CD4-positive, alpha-beta T cell treated with Interleukin-17A for 1 hour (primary cell): ENCODE data around the gene FRMD7.
"Not testable (repeated sequence)": the region's sequence is repeated elsewhere in the genome, so short reads cannot be mapped to it uniquely, and the experiment has no call there.

Source experiments
- DNase-seq: peaks from one replicate; pipeline ENCODE4 v3.0.0-alpha.2; 2020

The FRMD7 gene

GRCh38 chrX:132092439-132093065 lies 35.3 kb downstream of the FRMD7 start:
- peak; percentile 58 for DNase-seq

- DNase-seq, result no peak
Observed at GRCh38 chrX:132090403-132091159, 37.2 kb downstream of the FRMD7 start.

DNA sequence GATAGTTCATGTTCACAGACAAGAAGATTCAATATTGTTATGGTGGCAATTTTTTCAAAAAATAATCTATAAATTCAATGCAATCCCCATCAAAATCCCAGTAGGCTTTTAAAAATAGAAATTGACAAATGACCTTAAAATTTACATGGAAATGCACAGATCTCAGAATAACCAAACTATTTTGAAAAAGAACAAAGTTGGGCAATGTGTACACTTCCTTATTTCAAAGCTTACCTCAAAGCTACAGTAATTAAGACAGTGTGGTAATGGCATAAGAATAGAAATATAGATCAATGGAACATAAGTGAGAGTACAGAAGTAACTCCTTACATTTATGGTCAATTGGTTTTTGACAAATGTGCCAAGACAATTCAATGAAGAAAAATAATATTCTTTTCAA lies 39.0 kb downstream of the FRMD7 start:
- DNase-seq, result no peak

DNA sequence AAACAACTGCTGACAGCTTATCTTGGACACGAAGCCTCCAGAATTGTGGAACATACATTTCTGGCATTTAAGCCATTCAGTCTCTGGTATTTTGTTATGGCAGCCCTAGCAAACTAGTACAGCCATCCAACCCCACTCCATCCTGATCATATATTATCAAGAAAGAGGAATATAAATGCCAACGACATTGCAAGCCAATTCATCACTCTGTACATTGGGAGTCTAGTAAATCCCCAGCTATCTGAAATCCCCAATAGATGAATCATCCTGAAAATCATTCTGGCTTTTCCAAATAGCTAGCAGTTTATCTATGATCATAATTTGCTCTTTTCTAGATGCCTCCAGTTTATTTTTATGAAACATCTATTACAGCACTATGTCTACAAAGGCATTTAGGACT lies 41.1 kb downstream of the FRMD7 start:
- no peak for DNase-seq

- no peak for DNase-seq
Observed at GRCh38 chrX:132085786-132086185, 42.0 kb downstream of the FRMD7 start.

DNA sequence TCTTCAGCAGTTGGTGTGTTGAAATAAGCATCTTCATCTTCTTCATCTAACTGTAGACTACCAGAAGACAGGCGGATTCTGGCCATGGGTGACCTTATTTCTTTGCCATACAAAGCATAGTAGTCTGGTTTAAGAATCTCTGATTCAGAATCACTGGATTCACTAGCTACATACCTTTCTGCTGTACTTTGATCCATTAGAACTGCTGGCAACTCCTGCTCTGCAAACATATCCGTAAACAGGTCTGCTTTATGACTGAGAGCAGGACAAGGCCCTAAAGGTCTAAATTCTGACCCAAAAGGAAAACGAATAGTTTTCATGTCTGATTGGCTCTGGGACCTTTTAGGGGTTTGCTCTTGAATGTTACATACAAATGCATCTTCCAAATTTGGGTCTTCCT lies 49.9 kb downstream of the FRMD7 start:
- no peak for DNase-seq

GRCh38 chrX:132077414-132077813 lies 50.4 kb downstream of the FRMD7 start:
- DNase-seq, result no peak

DNA sequence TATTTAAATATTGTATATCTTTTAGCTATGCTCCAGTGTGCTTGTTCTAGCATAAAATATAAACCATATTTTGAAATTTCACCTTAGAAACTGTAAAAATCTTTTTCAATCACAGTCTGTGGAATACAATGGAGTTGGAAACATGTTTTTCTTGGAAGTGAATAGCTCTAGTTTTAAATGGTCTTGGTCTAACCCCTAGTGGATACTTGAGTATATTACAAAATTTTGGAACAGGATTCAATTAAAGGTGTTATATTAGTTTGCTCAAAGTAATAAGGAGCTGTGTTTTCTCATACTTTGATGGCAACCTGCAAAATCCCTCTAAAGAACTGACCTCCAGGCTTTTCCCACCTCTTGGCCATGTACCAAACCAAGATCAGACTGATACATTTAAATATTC lies 56.6 kb downstream of the FRMD7 start:
- DNase-seq, result peak; percentile 13

- DNase-seq, result no peak
Observed at GRCh38 chrX:132068405-132068804, 59.4 kb downstream of the FRMD7 start.

- no peak for DNase-seq
Observed at GRCh38 chrX:132063862-132064261, 64.0 kb downstream of the FRMD7 start.

DNA sequence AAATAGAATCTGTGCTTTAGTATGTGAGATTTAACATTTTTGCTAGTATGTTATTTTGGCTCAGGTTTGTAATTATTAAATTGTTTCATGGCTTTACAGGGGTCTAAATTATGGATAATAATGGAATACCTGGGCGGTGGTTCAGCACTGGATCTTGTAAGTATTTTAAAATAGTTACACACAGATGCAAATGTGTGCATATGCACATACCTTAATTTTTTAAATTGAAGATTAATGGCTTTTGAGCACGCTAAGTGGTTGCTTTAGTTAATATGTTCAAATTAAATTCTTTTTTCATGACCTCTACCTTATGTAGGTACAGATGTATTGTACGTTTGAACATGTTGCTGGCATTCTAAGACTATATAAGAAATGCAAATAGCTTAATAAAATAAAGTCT lies 64.5 kb downstream of the FRMD7 start:
- no peak for DNase-seq

DNA sequence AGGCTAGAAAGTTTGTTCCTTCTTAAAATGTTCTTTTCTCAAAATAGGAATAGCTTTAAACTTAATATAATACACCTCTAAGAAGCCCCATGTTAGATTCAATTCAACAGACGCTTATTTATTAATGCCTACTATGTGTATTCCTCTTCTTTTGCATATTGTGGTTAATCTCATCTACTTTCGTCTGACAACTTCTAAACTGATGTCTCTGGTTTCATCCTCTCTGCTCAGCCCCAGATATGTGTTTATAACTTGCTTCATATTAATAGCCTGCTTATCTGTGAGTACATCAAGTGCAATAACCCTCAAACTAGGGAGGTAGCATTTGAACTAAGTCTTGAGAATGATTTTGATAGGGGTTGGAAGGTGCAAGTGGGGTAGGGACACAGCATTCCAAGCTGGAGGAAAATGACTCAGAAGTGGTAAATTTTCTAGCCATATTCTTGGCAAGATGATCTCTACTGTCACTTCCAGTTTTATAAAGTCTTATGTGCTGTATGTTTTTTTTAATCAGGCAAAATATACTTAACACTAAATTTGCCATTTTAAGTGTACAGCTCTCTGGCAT lies 67.8 kb downstream of the FRMD7 start:
- no peak for DNase-seq

- no peak for DNase-seq
Observed at GRCh38 chrX:132058975-132059374, 68.8 kb downstream of the FRMD7 start.

DNA sequence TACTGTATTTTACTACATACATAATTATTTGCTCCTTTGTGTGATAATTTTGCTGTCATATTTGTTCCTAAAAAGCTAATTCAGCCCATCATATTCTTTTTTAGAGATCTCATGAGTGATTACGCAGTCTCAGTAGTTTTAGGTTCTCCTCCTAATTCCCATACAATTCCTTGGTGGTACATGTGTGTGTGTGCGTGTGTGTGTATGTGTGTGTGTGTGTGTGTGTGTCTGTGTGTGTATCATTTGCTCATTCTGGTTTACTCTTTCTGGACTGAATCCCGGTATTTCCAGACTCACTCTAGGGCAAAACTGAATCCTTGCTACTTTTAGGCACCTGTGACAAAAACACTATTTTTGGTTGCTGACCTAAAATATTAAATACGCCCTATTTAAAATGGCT lies 69.8 kb downstream of the FRMD7 start:
- DNase-seq, result no peak

DNA sequence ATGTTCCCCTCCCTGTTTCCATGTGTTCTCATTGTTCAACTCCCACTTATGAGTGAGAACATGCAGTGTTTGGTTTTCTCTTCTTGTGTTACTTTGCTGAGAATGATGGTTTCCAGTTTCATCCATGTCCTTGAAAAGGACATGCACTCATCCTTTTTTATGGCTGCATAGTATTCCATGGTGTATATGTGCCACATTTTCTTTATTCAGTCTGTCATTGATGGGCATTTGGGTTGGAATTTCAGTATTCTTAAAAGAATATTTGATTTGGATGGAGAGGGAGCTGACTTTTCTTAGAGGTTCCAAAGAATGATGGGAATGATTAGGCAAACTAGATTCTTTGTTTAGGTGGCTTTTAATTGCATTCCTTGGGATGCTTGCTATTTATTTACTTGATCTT lies 76.0 kb downstream of the FRMD7 start:
- not testable (repeated sequence) for DNase-seq

DNA sequence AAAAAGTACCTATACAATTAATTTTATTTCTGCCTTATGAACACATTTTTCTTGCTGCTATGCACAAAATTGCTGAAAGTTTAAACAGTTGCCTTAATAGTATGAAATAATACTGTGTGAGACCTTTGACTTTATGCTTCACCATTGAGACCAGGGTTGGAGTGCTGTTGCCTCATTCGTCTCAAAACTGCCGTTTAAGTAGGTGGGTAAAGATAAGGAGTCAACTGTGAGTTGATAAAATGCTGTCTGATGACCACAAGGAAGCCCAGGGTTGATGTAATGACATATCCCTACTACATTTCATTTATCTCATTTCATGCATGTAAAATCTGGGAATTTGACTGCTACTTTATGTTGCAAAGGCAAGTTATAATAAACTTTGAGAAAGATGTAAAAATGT lies 81.3 kb downstream of the FRMD7 start:
- no peak for DNase-seq

DNA sequence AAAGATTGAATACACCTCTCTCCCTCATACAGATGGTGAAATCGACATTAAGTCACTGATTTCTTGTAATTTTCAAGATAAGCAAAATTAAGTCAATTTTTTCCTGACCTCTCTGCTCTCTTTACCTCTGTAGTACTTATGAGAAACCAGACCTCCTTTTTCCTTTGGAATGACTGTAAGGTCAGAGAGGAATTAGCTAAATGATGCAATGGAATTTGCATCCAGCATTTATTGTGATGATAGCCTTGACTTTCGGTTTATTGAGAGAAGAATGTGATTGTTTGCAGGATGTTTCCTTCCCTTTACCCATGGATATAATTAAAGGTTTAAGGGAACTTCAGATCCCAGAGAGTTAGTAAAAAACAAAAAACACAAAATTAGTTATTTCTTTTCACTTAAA lies 82.4 kb downstream of the FRMD7 start:
- DNase-seq, result no peak

DNA sequence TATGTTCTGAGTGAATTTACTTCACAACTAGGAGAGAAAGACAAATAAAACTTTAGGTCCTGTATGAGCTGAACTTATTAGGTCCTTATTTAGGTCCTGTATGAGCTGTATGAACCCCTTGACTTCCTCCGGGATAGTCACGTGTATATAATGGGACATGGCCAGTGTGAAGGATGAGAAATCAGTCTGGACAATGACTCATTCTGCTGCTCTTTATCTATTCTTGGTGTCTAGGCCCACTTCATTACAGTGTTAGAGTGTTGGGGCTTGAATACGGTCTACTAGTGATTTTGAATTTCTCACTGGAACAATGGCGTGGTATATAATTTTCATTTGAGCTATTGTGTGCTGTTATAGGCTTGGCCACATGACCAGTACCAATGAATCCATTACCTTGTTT lies 82.9 kb downstream of the FRMD7 start:
- DNase-seq, result no peak

DNA sequence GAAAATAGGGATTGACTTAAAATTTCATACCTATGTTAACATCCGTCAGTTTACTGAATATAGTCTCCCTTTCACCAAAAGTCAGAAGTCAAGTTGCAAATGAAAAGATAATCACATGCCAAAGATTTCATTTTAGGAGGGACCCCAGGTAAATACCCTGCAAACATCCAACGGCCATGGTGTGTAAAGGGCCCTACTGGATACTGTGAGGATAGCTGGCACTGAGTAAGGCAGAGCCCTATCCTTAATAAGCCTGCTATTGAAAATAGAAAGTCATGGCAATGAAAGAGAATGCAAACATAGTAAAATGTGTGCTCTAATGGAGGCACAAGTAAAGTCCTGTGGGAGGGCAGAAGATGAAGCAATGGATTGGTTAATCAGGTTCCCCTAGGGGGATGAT lies 83.8 kb downstream of the FRMD7 start:
- no peak for DNase-seq

GRCh38 chrX:132041015-132041414 lies 86.8 kb downstream of the FRMD7 start:
- DNase-seq, result no peak

DNA sequence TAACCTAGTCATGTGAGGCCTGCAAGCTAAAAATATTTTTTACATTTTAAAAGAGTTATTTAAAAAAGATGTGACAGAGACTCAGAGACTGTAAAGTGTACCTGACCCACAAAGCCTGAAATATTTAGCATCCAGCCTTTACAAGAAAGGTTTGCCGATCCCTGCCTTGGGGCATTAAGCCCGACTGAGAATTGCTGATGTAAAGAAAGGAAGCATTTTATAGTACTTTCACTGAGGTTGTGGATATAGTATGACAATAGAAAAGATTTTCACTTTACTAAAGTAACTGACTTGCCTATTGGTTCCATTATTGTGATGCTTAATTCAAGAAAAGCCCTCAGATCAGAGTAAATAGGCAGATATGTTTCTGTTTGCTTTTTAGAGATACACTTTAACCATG lies 87.8 kb downstream of the FRMD7 start:
- no peak for DNase-seq

GRCh38 chrX:132037479-132037993 lies 90.3 kb downstream of the FRMD7 start:
- no peak for DNase-seq

DNA sequence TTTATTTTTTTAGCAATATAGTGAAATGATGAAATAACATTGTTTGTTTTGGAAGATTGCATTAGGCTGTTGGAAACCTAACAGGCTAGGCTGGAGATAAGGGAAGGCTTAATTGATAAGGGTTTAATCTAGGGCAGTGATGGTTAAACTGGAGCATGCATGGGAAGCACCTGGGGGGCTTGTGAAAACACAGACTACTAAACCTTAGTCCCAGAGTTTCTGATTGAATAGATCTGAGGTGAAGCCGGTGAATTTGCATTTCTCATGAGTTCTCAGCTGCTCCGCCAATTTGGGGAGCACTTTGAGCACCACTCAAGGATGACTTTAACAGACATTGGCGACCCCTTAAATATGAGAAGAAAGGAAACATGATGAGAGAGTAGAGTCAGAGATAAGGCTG lies 93.2 kb downstream of the FRMD7 start:
- no peak for DNase-seq

DNA sequence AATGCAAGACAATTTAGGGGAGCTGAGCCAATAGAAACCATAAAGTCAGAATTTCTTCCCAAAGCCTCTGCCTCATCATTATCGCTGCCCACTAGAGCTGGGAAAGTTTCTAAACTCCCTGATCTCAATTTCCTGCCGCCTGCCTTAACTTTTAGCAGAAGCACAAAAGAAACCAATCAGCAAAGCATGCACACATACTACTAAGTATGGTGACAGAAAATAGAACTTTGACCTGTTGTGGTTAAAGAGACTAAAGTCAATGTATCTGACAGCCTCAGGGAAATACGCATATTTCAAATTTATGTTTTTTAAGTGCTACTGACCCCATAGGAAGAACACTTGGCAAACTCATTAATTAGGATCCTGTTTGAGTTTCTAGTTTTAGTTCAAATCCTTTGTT lies 94.7 kb downstream of the FRMD7 start:
- DNase-seq, result no peak
